HPDE6-E6E7 (cell line): Measurements from ENCODE around the gene PRMT2.
"Not testable (repeated sequence)": the region's sequence is repeated elsewhere in the genome, so short reads cannot be mapped to it uniquely, and the experiment has no call there.

Experiments used
- DNase-seq: peaks from one replicate; pipeline ENCODE4 v3.0.0; 2011; ENCODE audit warnings: missing footprints; ENCODE audit errors: extremely low spot score

The PRMT2 gene

DNA sequence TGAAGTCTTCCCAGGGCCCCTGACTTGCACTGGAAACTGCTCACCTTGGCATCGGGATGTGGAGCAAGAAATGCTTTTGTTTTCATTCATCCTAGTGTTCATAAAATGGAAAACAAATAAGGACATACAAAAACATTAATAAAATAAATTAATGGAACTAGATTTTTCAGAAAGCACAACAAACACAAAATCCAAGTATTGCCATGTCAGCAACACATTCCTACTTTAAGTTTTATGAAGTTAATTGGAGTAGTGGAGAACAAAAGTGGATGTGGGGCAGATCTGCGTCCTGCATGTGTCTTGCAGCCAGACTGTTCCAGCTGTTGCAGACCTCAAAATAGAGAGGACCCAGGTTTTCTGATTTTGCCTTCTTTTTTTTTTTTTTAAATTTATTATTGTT is 32.9 kb downstream of the PRMT2 start:
- no peak for DNase-seq

DNA sequence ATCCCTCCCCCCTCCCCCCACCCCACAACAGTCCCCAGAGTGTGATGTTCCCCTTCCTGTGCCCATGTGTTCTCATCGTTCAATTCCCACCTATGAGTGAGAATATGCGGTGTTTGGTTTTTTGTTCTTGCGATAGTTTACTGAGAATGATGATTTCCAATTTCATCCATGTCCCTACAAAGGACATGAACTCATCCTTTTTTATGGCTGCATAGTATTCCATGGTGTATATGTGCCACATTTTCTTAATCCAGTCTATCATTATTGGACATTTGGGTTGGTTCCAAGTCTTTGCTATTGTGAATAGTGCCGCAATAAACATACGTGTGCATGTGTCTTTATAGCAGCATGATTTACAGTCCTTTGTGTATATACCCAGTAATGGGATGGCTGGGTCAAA is 33.4 kb downstream of the PRMT2 start:
- not testable (repeated sequence) for DNase-seq

DNA sequence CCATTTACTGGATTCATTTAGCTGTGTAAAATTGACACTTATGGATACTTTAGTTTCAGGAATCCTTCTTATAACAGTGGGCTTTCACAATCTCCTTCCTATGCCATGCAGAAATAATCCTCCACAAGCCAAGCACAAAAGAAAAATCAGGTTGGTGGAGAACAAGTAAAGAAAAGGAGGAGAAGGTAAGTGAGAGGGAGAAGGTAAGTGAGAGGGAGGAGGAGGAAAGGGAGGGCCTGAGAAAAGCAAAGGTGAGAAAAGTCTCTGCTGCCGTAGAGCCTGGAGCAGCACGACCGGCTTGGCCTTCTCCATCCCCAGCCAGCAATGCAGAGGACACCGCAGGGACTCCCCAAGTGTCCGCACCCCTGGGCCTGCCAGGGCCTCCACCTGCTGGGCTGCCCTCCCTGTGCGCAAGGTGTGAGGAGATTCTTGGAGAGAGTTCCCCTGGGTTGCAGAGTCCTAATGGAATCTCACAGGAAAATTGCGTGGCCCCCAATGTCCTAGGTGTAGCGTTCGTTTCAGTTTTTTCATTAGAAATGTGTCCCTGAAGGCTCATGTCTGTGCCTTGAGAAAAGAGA is 39.0 kb downstream of the PRMT2 start:
- no peak for DNase-seq

DNA sequence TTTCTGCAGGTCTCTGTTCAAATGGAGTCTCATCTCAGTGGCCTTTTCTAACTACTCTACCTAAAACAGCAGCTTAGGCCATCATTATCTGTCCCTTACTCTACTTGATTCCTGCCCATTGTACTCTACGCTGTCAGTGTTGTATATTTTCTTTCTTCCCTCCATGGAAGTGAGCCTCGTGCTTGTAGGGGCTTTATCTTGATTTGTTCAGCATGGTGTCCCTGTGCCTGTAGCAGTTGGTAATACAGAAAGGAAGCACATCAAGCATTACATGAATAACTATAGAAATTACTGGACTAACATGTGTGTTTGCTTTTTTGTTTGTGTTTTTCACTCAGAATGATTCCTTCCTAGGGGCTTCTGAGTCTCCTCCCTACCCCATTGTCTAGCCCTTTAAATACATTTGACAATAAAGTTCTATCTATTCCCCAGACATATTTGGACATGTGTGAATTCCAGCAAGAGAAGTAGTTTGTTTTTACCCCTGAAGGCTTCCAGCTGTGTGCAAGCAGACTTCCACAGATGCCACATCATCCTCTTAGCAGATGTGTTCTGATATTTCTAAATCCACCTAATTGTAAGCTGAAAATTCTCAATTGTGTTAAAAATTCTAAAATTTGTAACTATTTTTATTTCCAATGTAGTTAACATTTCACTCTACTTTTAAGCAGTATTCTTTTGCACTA is 40.3 kb downstream of the PRMT2 start:
- no peak for DNase-seq

DNA sequence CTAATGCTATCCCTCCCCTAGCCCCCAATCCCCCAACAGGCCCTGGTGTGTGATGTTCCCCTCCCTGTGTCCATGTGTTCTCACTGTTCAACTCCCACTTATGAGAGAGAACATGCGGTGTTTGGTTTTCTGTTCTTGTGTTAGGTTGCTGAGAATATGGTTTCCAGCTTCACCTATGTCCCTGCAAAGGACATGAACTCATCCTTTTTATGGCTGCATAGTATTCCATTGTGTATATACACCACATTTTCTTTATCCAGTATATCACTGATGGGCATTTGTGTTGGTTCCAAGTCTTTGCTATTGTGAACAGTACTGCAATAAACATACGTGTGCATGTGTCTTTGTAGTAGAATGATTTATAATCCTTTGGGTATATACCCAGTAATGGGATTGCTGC is 41.1 kb downstream of the PRMT2 start:
- not testable (repeated sequence) for DNase-seq

DNA sequence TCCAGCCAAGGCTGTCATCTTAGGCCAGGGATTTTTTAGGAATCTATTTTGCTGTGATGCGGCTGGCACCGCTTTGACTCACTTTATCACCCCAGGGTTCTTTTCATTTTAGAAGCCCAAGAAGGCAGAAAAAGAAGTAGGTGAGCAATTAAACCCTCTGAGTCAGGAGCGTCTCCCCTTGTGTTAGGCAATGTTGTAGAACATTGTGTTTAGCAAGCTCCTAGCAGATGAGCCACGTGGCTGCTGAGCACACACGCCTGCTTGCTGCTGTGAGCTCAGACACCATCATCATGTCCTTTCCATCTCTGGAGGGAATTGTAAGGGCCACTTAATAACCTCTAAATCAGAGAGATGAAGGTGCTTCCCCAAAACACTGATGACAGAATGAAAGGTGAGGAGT is 46.1 kb downstream of the PRMT2 start:
- not testable (repeated sequence) for DNase-seq

DNA sequence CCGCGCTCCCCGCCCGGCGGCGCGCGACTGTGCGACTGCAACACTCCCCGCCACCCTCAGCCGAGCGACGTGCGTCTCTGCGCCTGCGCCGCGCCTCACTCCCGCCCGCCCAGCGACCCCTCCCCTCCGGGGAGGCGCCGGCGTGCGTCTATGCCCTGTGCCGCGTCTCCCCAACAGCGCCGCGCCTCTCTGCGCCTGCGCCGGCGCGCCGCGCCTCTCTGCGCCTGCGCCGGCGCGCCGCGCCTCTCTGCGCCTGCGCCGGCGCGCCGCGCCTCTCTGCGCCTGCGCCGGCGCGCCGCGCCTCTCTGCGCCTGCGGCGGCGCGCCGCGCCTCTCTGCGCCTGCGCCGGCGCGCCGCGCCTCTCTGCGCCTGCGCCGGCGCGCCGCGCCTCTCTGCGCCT is 63.2 kb downstream of the PRMT2 start:
- not testable (repeated sequence) for DNase-seq

DNA sequence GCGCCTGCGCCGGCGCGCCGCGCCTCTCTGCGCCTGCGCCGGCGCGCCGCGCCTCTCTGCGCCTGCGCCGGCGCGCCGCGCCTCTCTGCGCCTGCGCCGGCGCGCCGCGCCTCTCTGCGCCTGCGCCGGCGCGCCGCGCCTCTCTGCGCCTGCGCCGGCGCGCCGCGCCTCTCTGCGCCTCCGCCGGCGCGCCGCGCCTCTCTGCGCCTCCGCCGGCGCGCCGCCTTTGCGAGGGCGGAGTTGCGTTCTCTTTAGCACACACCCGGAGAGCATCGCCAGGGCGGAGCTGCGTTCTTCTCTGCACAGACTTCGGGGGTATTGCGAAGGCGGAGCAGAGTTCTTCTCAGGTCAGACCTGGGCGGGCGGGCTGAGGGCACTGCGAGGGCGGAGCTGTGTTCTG is 63.6 kb downstream of the PRMT2 start:
- DNase-seq: not testable (repeated sequence)
